GM13976 (cell line): ENCODE data around the gene SLC26A1.

Experiments
- DNase-seq: peaks from one replicate; pipeline ENCODE4 v3.0.0; 2012; ENCODE audit warnings: low spot score
- CTCF ChIP-seq: IDR thresholded peaks from 2 replicates; pipeline ENCODE4 v1.5.1; 2012; ENCODE audit warnings: borderline replicate concordance, mild to moderate bottlenecking; ENCODE audit not compliant: insufficient read depth; ENCODE audit errors: extremely low read depth, missing control alignments, control extremely low read depth
- in situ Hi-C: fragments of 300-500 bp; cut with MboI; formaldehyde crosslinking; loops from one replicate; pipeline ENCODE4 v1.12.0; 2022; ENCODE audit warnings: low sequenced_read_pairs, mixed read lengths, inconsistent platforms; ENCODE audit not compliant: unreplicated experiment

Gene SLC26A1

GRCh38 chr4:992297-993110 lies 700 bp downstream of the SLC26A1 start:
- DNase-seq, result no peak

GRCh38 chr4:991451-992296 lies 1.5 kb downstream of the SLC26A1 start:
- in situ Hi-C loops, result no loop called here
- TF ChIP-seq CTCF, result no peak

More at GRCh38 chr4:992297-993110, 700 bp downstream of the SLC26A1 start:
- in situ Hi-C loops, result no loop called here
- TF ChIP-seq CTCF, result no peak

GRCh38 chr4:990746-991367 lies 2.3 kb downstream of the SLC26A1 start:
- TF ChIP-seq CTCF, result no peak
- in situ Hi-C loops, result no loop called here

More at GRCh38 chr4:991451-992296, 1.5 kb downstream of the SLC26A1 start:
- DNase-seq, result no peak

GRCh38 chr4:989722-990471 lies 3.3 kb downstream of the SLC26A1 start:
- TF ChIP-seq CTCF, result no peak
- in situ Hi-C loops, result no loop called here
- DNase-seq, result no peak

More at GRCh38 chr4:990746-991367, 2.3 kb downstream of the SLC26A1 start:
- no peak for DNase-seq

GRCh38 chr4:988726-989721 lies 4.2 kb downstream of the SLC26A1 start:
- no peak for TF ChIP-seq CTCF
- in situ Hi-C loops, result no loop called here
- no peak for DNase-seq
